Stimulated activated naive CD8-positive, alpha-beta T cell treated with anti-CD3 and anti-CD28 coated beads, Interleukin-15, Interleukin-2, amounts not matched to agents 100 ng/mL and 50 ng/mL, for 24 hours (primary cell): ENCODE results near the gene AGAP1.

ENCODE experiments used
- H3K27ac Mint-ChIP-seq: one replicate; pipeline ENCODE4 v1.8.0; 2021; ENCODE audit warnings: mild to moderate bottlenecking, mixed read lengths
- H3K27me3 Mint-ChIP-seq: one replicate; pipeline ENCODE4 v1.8.0; 2021; ENCODE audit warnings: mixed read lengths
- H3K36me3 Mint-ChIP-seq: one replicate; pipeline ENCODE4 v1.8.0; 2021; ENCODE audit warnings: low read depth, mixed read lengths
- H3K4me1 Mint-ChIP-seq: one replicate; pipeline ENCODE4 v1.8.0; 2021; ENCODE audit warnings: low read depth, mixed read lengths
- H3K4me3 Mint-ChIP-seq: one replicate; pipeline ENCODE4 v1.8.0; 2021; ENCODE audit warnings: mild to moderate bottlenecking, mixed read lengths
- H3K9me3 Mint-ChIP-seq: one replicate; pipeline ENCODE4 v1.8.0; 2021; ENCODE audit warnings: mixed read lengths

The AGAP1 gene

GRCh38 chr2:236041616-236042015 lies 547.8 kb downstream of the AGAP1 start:
- Mint-ChIP-seq H3K36me3 (no peaks in the 10 kb centered on the region), H3K27ac (no peak overlapping the region), H3K4me3 (no peak overlapping the region), H3K27me3 (no peaks in the 10 kb centered on the region), H3K9me3 (no peaks in the 10 kb centered on the region), H3K4me1 (no peaks in the 10 kb centered on the region)

GRCh38 chr2:236042087-236042486 lies 548.2 kb downstream of the AGAP1 start:
- no peaks in the 10 kb centered on the region for H3K9me3 Mint-ChIP-seq
- H3K36me3 Mint-ChIP-seq = no peaks in the 10 kb centered on the region
- H3K27ac Mint-ChIP-seq = no peak overlapping the region
- no peaks in the 10 kb centered on the region for H3K4me1 Mint-ChIP-seq
- no peaks in the 10 kb centered on the region for H3K27me3 Mint-ChIP-seq
- H3K4me3 Mint-ChIP-seq = no peak overlapping the region

- no peak overlapping the region for H3K27ac Mint-ChIP-seq
- no peaks in the 10 kb centered on the region for H3K4me1 Mint-ChIP-seq
- no peak overlapping the region for H3K4me3 Mint-ChIP-seq
- no peaks in the 10 kb centered on the region for H3K27me3 Mint-ChIP-seq
- H3K9me3 Mint-ChIP-seq = no peaks in the 10 kb centered on the region
- no peaks in the 10 kb centered on the region for H3K36me3 Mint-ChIP-seq
Measured at GRCh38 chr2:236044191-236044590, 550.3 kb downstream of the AGAP1 start.

GRCh38 chr2:236045251-236046235 lies 551.7 kb downstream of the AGAP1 start:
- Mint-ChIP-seq H3K27me3 (no peaks in the 10 kb centered on the region), H3K4me1 (no peaks in the 10 kb centered on the region), H3K27ac (no peak overlapping the region), H3K36me3 (no peaks in the 10 kb centered on the region), H3K4me3 (no peak overlapping the region), H3K9me3 (no peaks in the 10 kb centered on the region)

- Mint-ChIP-seq H3K27me3 (peaks cover 5% of the 10 kb centered on the region), H3K27ac (no peak overlapping the region), H3K9me3 (no peaks in the 10 kb centered on the region), H3K4me1 (no peaks in the 10 kb centered on the region), H3K4me3 (no peak overlapping the region), H3K36me3 (no peaks in the 10 kb centered on the region)
Measured at GRCh38 chr2:236046715-236047114, 552.9 kb downstream of the AGAP1 start.

- no peaks in the 10 kb centered on the region for H3K9me3 Mint-ChIP-seq
- H3K36me3 Mint-ChIP-seq = no peaks in the 10 kb centered on the region
- peaks cover 5% of the 10 kb centered on the region for H3K27me3 Mint-ChIP-seq
- no peaks in the 10 kb centered on the region for H3K4me1 Mint-ChIP-seq
- no peak overlapping the region for H3K4me3 Mint-ChIP-seq
- no peak overlapping the region for H3K27ac Mint-ChIP-seq
Measured at GRCh38 chr2:236047176-236047575, 553.3 kb downstream of the AGAP1 start.

GRCh38 chr2:236047886-236048540 lies 554.2 kb downstream of the AGAP1 start:
- Mint-ChIP-seq H3K36me3 (no peaks in the 10 kb centered on the region), H3K27me3 (peaks cover 10% of the 10 kb centered on the region), H3K9me3 (no peaks in the 10 kb centered on the region), H3K27ac (no peak overlapping the region), H3K4me1 (no peaks in the 10 kb centered on the region), H3K4me3 (no peak overlapping the region)

GRCh38 chr2:236049981-236050380 lies 556.1 kb downstream of the AGAP1 start:
- Mint-ChIP-seq H3K9me3 (no peaks in the 10 kb centered on the region), H3K36me3 (no peaks in the 10 kb centered on the region), H3K4me3 (no peak overlapping the region), H3K4me1 (no peaks in the 10 kb centered on the region), H3K27me3 (peaks cover 21% of the 10 kb centered on the region), H3K27ac (no peak overlapping the region)

- Mint-ChIP-seq H3K27me3 (peaks cover 28% of the 10 kb centered on the region), H3K9me3 (no peaks in the 10 kb centered on the region), H3K4me1 (no peaks in the 10 kb centered on the region), H3K36me3 (no peaks in the 10 kb centered on the region), H3K4me3 (no peak overlapping the region), H3K27ac (no peak overlapping the region)
Measured at GRCh38 chr2:236051351-236051750, 557.5 kb downstream of the AGAP1 start.

GRCh38 chr2:236051806-236052205 lies 558.0 kb downstream of the AGAP1 start:
- Mint-ChIP-seq H3K27me3 (peaks cover 28% of the 10 kb centered on the region), H3K36me3 (no peaks in the 10 kb centered on the region), H3K9me3 (no peaks in the 10 kb centered on the region), H3K4me1 (no peaks in the 10 kb centered on the region), H3K4me3 (no peak overlapping the region), H3K27ac (no peak overlapping the region)

- H3K36me3 Mint-ChIP-seq = no peaks in the 10 kb centered on the region
- no peaks in the 10 kb centered on the region for H3K4me1 Mint-ChIP-seq
- no peak overlapping the region for H3K27ac Mint-ChIP-seq
- peaks cover 28% of the 10 kb centered on the region for H3K27me3 Mint-ChIP-seq
- H3K4me3 Mint-ChIP-seq = no peak overlapping the region
- no peaks in the 10 kb centered on the region for H3K9me3 Mint-ChIP-seq
Measured at GRCh38 chr2:236052206-236052605, 558.4 kb downstream of the AGAP1 start.

GRCh38 chr2:236052926-236053821 lies 559.3 kb downstream of the AGAP1 start:
- Mint-ChIP-seq H3K4me1 (no peaks in the 10 kb centered on the region), H3K36me3 (no peaks in the 10 kb centered on the region), H3K9me3 (peaks cover 2% of the 10 kb centered on the region), H3K4me3 (no peak overlapping the region), H3K27me3 (peaks cover 30% of the 10 kb centered on the region), H3K27ac (no peak overlapping the region)

GRCh38 chr2:236054125-236054524 lies 560.3 kb downstream of the AGAP1 start:
- H3K4me1 Mint-ChIP-seq = no peaks in the 10 kb centered on the region
- no peak overlapping the region for H3K27ac Mint-ChIP-seq
- H3K4me3 Mint-ChIP-seq = no peak overlapping the region
- H3K9me3 Mint-ChIP-seq = peaks cover 6% of the 10 kb centered on the region
- peaks cover 31% of the 10 kb centered on the region for H3K27me3 Mint-ChIP-seq
- H3K36me3 Mint-ChIP-seq = no peaks in the 10 kb centered on the region

GRCh38 chr2:236054621-236055305 lies 560.9 kb downstream of the AGAP1 start:
- Mint-ChIP-seq H3K9me3 (peaks cover 6% of the 10 kb centered on the region), H3K4me3 (no peak overlapping the region), H3K27me3 (peaks cover 31% of the 10 kb centered on the region), H3K4me1 (no peaks in the 10 kb centered on the region), H3K36me3 (no peaks in the 10 kb centered on the region), H3K27ac (no peak overlapping the region)
